K562 (cell line): Measurements from ENCODE around the gene HEMGN. TPM values are rescaled to one million over a fixed set of nuclear protein-coding genes. Genes with fewer than 3 reads are reported as not detected.
"Not testable (repeated sequence)": the region's sequence is repeated elsewhere in the genome, so short reads cannot be mapped to it uniquely, and the experiment has no call there.

Experiments used
- ATAC-seq: fragments of 200-7000 bp; cut with Tn5 transposase; 3 replicates; pipeline ENCODE4 v1.9.1; 2020; ENCODE audit warnings: moderate library complexity
- BruUV-seq: library from RNA; stranded (reverse); fragments of 400-500 nt; replicated peaks from 2 replicates; lab custom pipeline; 2021; lab: Mats Ljungman, UMichigan
- CTCF ChIA-PET: fragments of 300-600 bp; formaldehyde crosslinking; extraction: SDS; loops from one replicate; lab custom pipeline; 2021; ENCODE audit warnings: low intra/inter-chr PET ratio; lab: Yijun Ruan, JAX
- POLR2A ChIA-PET: fragments of 300-600, 350-650 bp; sonication (Branson Sonifier 250); formaldehyde crosslinking; extraction: SDS; loops from one replicate; lab custom pipeline; 2021; ENCODE audit warnings: antibody characterized with exemption, inconsistent platforms; lab: Yijun Ruan, JAX
- DNase-seq, 4 experiments: peaks; one replicate each; pipeline versions ENCODE4 v3.0.0 to v3.0.0-alpha.2; 2011 to 2018; ENCODE audit warnings: low spot score in 3 of 4, mixed read lengths in 3 of 4; ENCODE audit errors: extremely low read depth in 1 of 4
- FAIRE-seq: peaks from 2 replicates; lab custom pipeline; 2011; peaks lifted over from hg19 to GRCh38; lab: Jason Lieb, UNC
- H2AFZ ChIP-seq: 2 replicates; pipeline ENCODE4 v1.6.0; 2011; ENCODE audit warnings: low read depth, low read length, control low read depth, inconsistent platforms
- H3K27ac ChIP-seq: fragments of 200-600 bp; 3 replicates; pipeline ENCODE4 v1.8.0; 2011; ENCODE audit warnings: low read depth, mild to moderate bottlenecking, control low read depth, inconsistent platforms, low read length, moderate library complexity, mixed read lengths; ENCODE audit errors: extremely low read depth
- H3K27me3 ChIP-seq, 2 experiments: fragments of 300-600 bp in 1 of 2; 2 replicates in 1 of 2; 3 replicates in 1 of 2; pipeline versions ENCODE4 v1.6.0 to v1.8.0; 2011; ENCODE audit warnings: inconsistent platforms in 2 of 2, low read length in 2 of 2, mild to moderate bottlenecking in 1 of 2, mixed read lengths in 1 of 2, moderate library complexity in 1 of 2; ENCODE audit not compliant: control insufficient read depth in 2 of 2, insufficient read depth in 2 of 2
- H3K36me3 ChIP-seq: fragments of 300-600 bp; 3 replicates; pipeline ENCODE4 v1.8.0; 2011; ENCODE audit warnings: mild to moderate bottlenecking, low read length, inconsistent platforms; ENCODE audit not compliant: control insufficient read depth, insufficient read depth
- H3K4me1 ChIP-seq, 2 experiments: fragments of 200-600 bp in 1 of 2; replicated peaks in 1 of 2; 2 replicates in 1 of 2; 3 replicates in 1 of 2; pipeline versions ENCODE4 v1.5.1 to v1.8.0; 2011; ENCODE audit warnings: inconsistent platforms in 2 of 2, low read length in 2 of 2, mild to moderate bottlenecking in 1 of 2, mixed read lengths in 1 of 2, moderate library complexity in 1 of 2; ENCODE audit not compliant: control insufficient read depth in 2 of 2, insufficient read depth in 2 of 2
- H3K4me2 ChIP-seq: 2 replicates; pipeline ENCODE4 v1.6.1; 2011; ENCODE audit warnings: low read length, control low read depth, inconsistent platforms, mixed read lengths; ENCODE audit not compliant: insufficient read depth
- H3K4me3 ChIP-seq: fragments of 200-600 bp; sonication (generic), shearing (Covaris generic); 2 replicates; pipeline ENCODE4 v1.5.1; 2016; ENCODE audit warnings: control low read depth, inconsistent platforms
- H3K79me2 ChIP-seq: fragments of 200-600 bp; 3 replicates; pipeline ENCODE4 v1.8.0; 2011; ENCODE audit warnings: low read length, inconsistent platforms; ENCODE audit not compliant: control insufficient read depth, insufficient read depth
- H3K9ac ChIP-seq, 2 experiments: 2 replicates each; pipeline versions ENCODE4 v1.6.0 to v1.6.1; 2011; ENCODE audit warnings: low read depth in 2 of 2, low read length in 2 of 2, control low read depth in 1 of 2, inconsistent platforms in 1 of 2, mild to moderate bottlenecking in 1 of 2, mixed read lengths in 1 of 2; ENCODE audit not compliant: insufficient read depth in 1 of 2
- H3K9me1 ChIP-seq: one replicate; pipeline ENCODE4 v1.6.0; 2011; ENCODE audit warnings: inconsistent platforms, mild to moderate bottlenecking, low read length, moderate library complexity; ENCODE audit not compliant: control insufficient read depth, insufficient read depth
- H3K9me3 ChIP-seq: replicated peaks from 2 replicates; pipeline ENCODE4 v1.5.1; 2011; ENCODE audit warnings: low read depth, low read length, inconsistent platforms; ENCODE audit not compliant: control insufficient read depth, insufficient read depth
- H4K20me1 ChIP-seq: replicated peaks from 2 replicates; pipeline ENCODE4 v1.6.1; 2011; ENCODE audit warnings: low read length, inconsistent platforms, mixed read lengths; ENCODE audit not compliant: control insufficient read depth, insufficient read depth
- CBX3 ChIP-seq, 2 experiments: IDR thresholded peaks; 1 replicate in 1 of 2; 2 replicates in 1 of 2; pipeline ENCODE4 v1.6.1; 2012; ENCODE audit warnings: inconsistent platforms in 2 of 2, low read length in 2 of 2, borderline replicate concordance in 1 of 2, control low read depth in 1 of 2
- FOXA3 ChIP-seq, 2 experiments: fragments of 450-650 bp in 1 of 2; sonication (generic) in 1 of 2; formaldehyde crosslinking; IDR thresholded peaks in 1 of 2; conservative IDR thresholded peaks in 1 of 2; 2 replicates each; pipeline versions ENCODE4 v1.4.0 to v1.8.0; 2020 to 2022; ENCODE audit warnings: mild to moderate bottlenecking in 2 of 2, missing genetic modification reagents in 1 of 2
- TRIM28 ChIP-seq: fragments of 450-650 bp; IDR thresholded peaks from 2 replicates; pipeline ENCODE4 v1.6.1; 2017
- YY1 ChIP-seq, 3 experiments: IDR thresholded peaks; 2 replicates each; pipeline ENCODE4 v1.6.1; 2011; ENCODE audit warnings: low read length in 2 of 3, mild to moderate bottlenecking in 2 of 3, moderate library complexity in 2 of 3, borderline replicate concordance in 1 of 3, control low read depth in 1 of 3, low read depth in 1 of 3; ENCODE audit not compliant: insufficient read depth in 3 of 3, insufficient replicate concordance in 2 of 3, control insufficient read depth in 1 of 3, insufficient read length in 1 of 3; ENCODE audit errors: extremely low read depth in 1 of 3
- WGBS: fragments of 100-300 bp; shearing (Covaris generic); methylation state at CpG from one replicate; pipeline ENCODE4 v1.1.6; 2016; ENCODE audit warnings: low coverage, mixed read lengths; ENCODE audit not compliant: insufficient coverage; ENCODE audit errors: missing lambda C conversion rate; 5-methylcytosine and 5-hydroxymethylcytosine counted together
- in situ Hi-C: fragments of 300-500 bp; cut with MboI; formaldehyde crosslinking; loops from 4 replicates; pipeline ENCODE4 v1.15.0; 2018; ENCODE audit warnings: inconsistent platforms, mixed read lengths
- intact Hi-C: fragments of 100-400 bp; cut with micrococcal nuclease; formaldehyde crosslinking; loops from 2 replicates; pipeline ENCODE4 v1.14.2; 2022
- polyA plus RNA-seq, 8 experiments: library from polyadenylated mRNA; depleted of rRNA in 4 of 8; stranded (reverse) in 5 of 8; unstranded in 3 of 8; fragments of >200 nt; fragmentation: Nextera tagmentation in 2 of 8; fragmentation: Illumina TruSeq in 1 of 8; extraction: Ambion mirVana in 2 of 8; extraction: Trizol in 1 of 8; gene quantifications; 2 replicates each; pipeline versions ENCODE4 v1.2.1 to v1.2.3, GENCODE V29; 2011 to 2014; ENCODE audit warnings: inconsistent platforms in 1 of 8, missing spikeins in 1 of 8
- total RNA-seq, 7 experiments: library from RNA; depleted of rRNA in 6 of 7; stranded (reverse); fragments of >200 nt in 6 of 7; fragmentation: Illumina TruSeq in 2 of 7; extraction: Trizol in 2 of 7; gene quantifications; 2 replicates each; pipeline versions ENCODE4 v1.2.1 to v1.2.3, GENCODE V29; 2011 to 2021; ENCODE audit warnings: low replicate concordance in 1 of 7
- TF ChIP-seq, protein P1 (sequence below): fragments of 450-650 bp; IDR thresholded peaks from 2 replicates; pipeline ENCODE4 v1.6.1; 2018; ENCODE audit warnings: mild to moderate bottlenecking, low read depth; ENCODE audit not compliant: partially characterized antibody

Gene HEMGN
- total and polyA plus RNA-seq, 9 of the 15 experiments (the other 6 are each of a cell fraction or from before 2014, with no cell fraction given): 56.3 to 258 (median 137) TPM

DNA sequence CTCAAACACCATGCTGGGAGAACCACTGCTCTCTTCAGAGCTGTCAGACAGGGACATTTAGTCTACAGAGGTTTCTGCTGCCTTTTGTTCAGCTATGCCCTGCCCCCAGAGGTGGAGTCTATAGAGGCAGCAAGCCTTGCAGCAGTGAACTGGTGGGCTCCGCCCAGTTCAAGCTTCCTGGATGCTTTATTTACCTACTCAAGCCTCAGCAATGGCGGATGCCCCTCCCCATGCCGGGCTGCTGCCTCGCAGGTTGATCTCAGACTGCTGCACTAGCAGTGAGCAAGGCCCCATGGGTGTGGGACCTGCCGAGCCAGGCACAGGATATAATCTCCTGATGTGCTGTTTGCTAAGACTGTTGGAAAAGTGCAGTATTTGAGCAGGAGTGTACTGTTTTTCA, 12.9 kb upstream of the HEMGN start:
- 75% methylated on average over 5 of the region's 5 CpGs for WGBS
- H3K79me2 ChIP-seq, FAIRE-seq, H3K4me2 ChIP-seq, CTCF ChIA-PET, BruUV-seq, H3K27me3 ChIP-seq, H3K9ac ChIP-seq, H3K9me1 ChIP-seq, H3K9me3 ChIP-seq, intact Hi-C loops, H3K4me3 ChIP-seq, in situ Hi-C loops, H4K20me1 ChIP-seq, H3K36me3 ChIP-seq, H3K27ac ChIP-seq, DNase-seq: not testable (repeated sequence)
- POLR2A ChIA-PET: interaction anchor here (1.1 to 1.3 kb wide), 4 partner anchors 8 to 29 kb away, joined by 3 to 4 read pairs (median 3); partner anchors contain the start of gene TRMO
- Histone ChIP-seq H2AFZ (0 out of 2 replicates have a peak overlapping the region, but pooled peaks have one; percentile 17), H3K4me1 (peaks cover 0 to 14% of the 10 kb centered on the region in 2 experiments; a peak in 2 of 5 replicates)
- peak; percentile 50; the same call in 1 of the 3 replicates for ATAC-seq
- TF ChIP-seq, protein P1, sequence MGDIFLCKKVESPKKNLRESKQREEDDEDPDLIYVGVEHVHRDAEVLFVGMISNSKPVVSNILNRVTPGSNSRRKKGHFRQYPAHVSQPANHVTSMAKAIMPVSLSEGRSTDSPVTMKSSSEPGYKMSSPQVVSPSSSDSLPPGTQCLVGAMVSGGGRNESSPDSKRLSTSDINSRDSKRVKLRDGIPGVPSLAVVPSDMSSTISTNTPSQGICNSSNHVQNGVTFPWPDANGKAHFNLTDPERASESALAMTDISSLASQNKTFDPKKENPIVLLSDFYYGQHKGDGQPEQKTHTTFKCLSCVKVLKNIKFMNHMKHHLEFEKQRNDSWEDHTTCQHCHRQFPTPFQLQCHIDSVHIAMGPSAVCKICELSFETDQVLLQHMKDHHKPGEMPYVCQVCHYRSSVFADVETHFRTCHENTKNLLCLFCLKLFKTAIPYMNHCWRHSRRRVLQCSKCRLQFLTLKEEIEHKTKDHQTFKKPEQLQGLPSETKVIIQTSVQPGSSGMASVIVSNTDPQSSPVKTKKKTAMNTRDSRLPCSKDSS: peak; percentile 57
- peak in 1 of 2 experiments; percentile 44; a peak in 1 of 3 replicates for TF ChIP-seq CBX3 (IDR thresholded peaks at IDR 0.05; ENCODE audit: borderline replicate concordance in 1 of 2, low read length in 2 of 2)
- peak in 1 of 2 experiments; percentile 53; a peak in 1 of 4 replicates for TF ChIP-seq FOXA3 (CRISPR knock-in tag; conservative IDR thresholded peaks at IDR 0.05 in 1 of 2, IDR thresholded peaks at IDR 0.05 in 1 of 2)
- 0 out of 2 replicates have a peak, but pooled peaks have one; percentile 27 for TF ChIP-seq TRIM28
- peak in 1 of 3 experiments; percentile 54 for TF ChIP-seq YY1 (IDR thresholded peaks at IDR 0.05; ENCODE audit: borderline replicate concordance in 1 of 3, control insufficient read depth in 1 of 3, extremely low read depth in 1 of 3, insufficient read depth in 3 of 3, insufficient read length in 1 of 3, insufficient replicate concordance in 2 of 3, low read depth in 1 of 3, low read length in 2 of 3)
